ENCODE data around the gene RASGRP2. TPM values are rescaled to one million over a fixed set of nuclear protein-coding genes. Genes with fewer than 3 reads are reported as not detected.

Gene RASGRP2
- total and polyA plus RNA-seq, 2 experiments from 2014 or later: 30.1 to 50.4 TPM

- H3K27ac Mint-ChIP-seq: no peak overlapping the region
- H3K4me3 Mint-ChIP-seq: no peak overlapping the region
- TF ChIP-seq ETS1 (IDR thresholded peaks at IDR 0.05) (no peak), CREB1 (CRISPR knock-in tag; IDR thresholded peaks at IDR 0.05; ENCODE audit: low read depth) (no peak), EZH2 (IDR thresholded peaks at IDR 0.05; ENCODE audit: low read depth, unreplicated experiment) (no peak), POLR2AphosphoS5 (IDR thresholded peaks at IDR 0.05; ENCODE audit: low read depth) (no peak), EZH2phosphoT487 (IDR thresholded peaks at IDR 0.05; ENCODE audit: unreplicated experiment) (no peak), ZNF331 (CRISPR knock-in tag; IDR thresholded peaks at IDR 0.05; ENCODE audit: low read depth) (no peak), CTCF (conservative IDR thresholded peaks at IDR 0.05; ENCODE audit: low read depth in 2 of 2) (no peak), NANOG (IDR thresholded peaks at IDR 0.05; ENCODE audit: borderline replicate concordance) (no peak), ZNF462 (CRISPR knock-in tag; IDR thresholded peaks at IDR 0.05) (no peak), REST (IDR thresholded peaks at IDR 0.05; ENCODE audit: unreplicated experiment) (no peak), ZNF114 (CRISPR knock-in tag; IDR thresholded peaks at IDR 0.05) (no peak), JUNB (IDR thresholded peaks at IDR 0.05; ENCODE audit: unreplicated experiment) (no peak), STAT1 (IDR thresholded peaks at IDR 0.05; ENCODE audit: unreplicated experiment) (no peak)
- no peak for ATAC-seq
- no peak overlapping the region for H3K27ac ChIP-seq (ENCODE audit: low read depth)
- no peaks in the 10 kb centered on the region for H3K9me2 ChIP-seq (ENCODE audit: insufficient read depth)
- no peak overlapping the region for H3K4me3 ChIP-seq
- H3K36me3 Mint-ChIP-seq (ENCODE audit: low read depth): no peaks in the 10 kb centered on the region
- no peaks in the 10 kb centered on the region for H4K20me1 ChIP-seq (replicated peaks; ENCODE audit: insufficient read depth)
- no peaks in the 10 kb centered on the region for H3K79me2 ChIP-seq (replicated peaks; ENCODE audit: insufficient read depth)
- H3K27me3 Mint-ChIP-seq (ENCODE audit: insufficient read depth, low read depth, poor library complexity): peaks cover 5% of the 10 kb centered on the region
- no peaks in the 10 kb centered on the region for H3K36me3 ChIP-seq (ENCODE audit: insufficient read depth)
- no peaks in the 10 kb centered on the region for H3F3A ChIP-seq (replicated peaks; ENCODE audit: low read depth)
- no peak for DNase-seq (ENCODE audit: low spot score)
- H2AFZ ChIP-seq: no peak overlapping the region
- no peaks in the 10 kb centered on the region for H3K27me3 ChIP-seq (ENCODE audit: insufficient read depth)
- no peaks in the 10 kb centered on the region for H3K4me1 ChIP-seq (ENCODE audit: insufficient read depth)
- no peak overlapping the region for H3K4me2 ChIP-seq
- peaks cover 4% of the 10 kb centered on the region; the same call in 2 of the 3 replicates for H3K4me1 Mint-ChIP-seq
- no peaks in the 10 kb centered on the region for H3K9me3 Mint-ChIP-seq
Measured at GRCh38 chr11:64679846-64680245, 64.1 kb downstream of the RASGRP2 start.

All from GM23338 (cell line).